ENCODE data around the gene NOA1. TPM values are rescaled to one million over a fixed set of nuclear protein-coding genes. Genes with fewer than 3 reads are reported as not detected.
"Not testable (repeated sequence)": the region's sequence is repeated elsewhere in the genome, so short reads cannot be mapped to it uniquely, and the experiment has no call there.

Gene NOA1
- total RNA-seq, 2 experiments from 2014 or later = 20.2 to 28.1 TPM

- no peak for DNase-seq (ENCODE audit: low spot score)
- BruUV-seq (replicated peaks) = no TSS peak
- TF ChIP-seq CTCF (conservative IDR thresholded peaks at IDR 0.05; ENCODE audit: low read length) (no peak), EZH2phosphoT487 (IDR thresholded peaks at IDR 0.05; ENCODE audit: borderline replicate concordance, low read depth, low read length) (no peak)
- no peak overlapping the region for H3K4me2 ChIP-seq (ENCODE audit: low read length)
- H3K27ac ChIP-seq (ENCODE audit: low read depth, low read length, poor library complexity, severe bottlenecking) = no peak overlapping the region
- intact Hi-C loops (cut with micrococcal nuclease; ENCODE audit: unreplicated experiment) = no loop called here
- H3K4me3 ChIP-seq (ENCODE audit: low read depth, low read length, poor library complexity, severe bottlenecking) = no peak overlapping the region
- ChIA-PET POLR2A (interaction anchor here (1.0 to 3.8 kb wide), 2 partner anchors 9 to 10 kb away, joined by 3 to 14 read pairs; no protein-coding TSS in a partner anchor), CTCF (ENCODE audit: unreplicated experiment) (no interaction called here)
- peaks cover 29% of the 10 kb centered on the region; the same call in 1 of the 2 replicates for H3K79me2 ChIP-seq (ENCODE audit: insufficient read depth, low read depth, low read length)
- no peak overlapping the region for H2AFZ ChIP-seq (ENCODE audit: low read length)
- H3K4me1 ChIP-seq (ENCODE audit: insufficient read depth, low read length, poor library complexity, severe bottlenecking) = peaks cover 6% of the 10 kb centered on the region
- H4K20me1 ChIP-seq (ENCODE audit: insufficient read depth, low read length) = peaks cover 13% of the 10 kb centered on the region
- no peaks in the 10 kb centered on the region for H3K9me3 ChIP-seq (ENCODE audit: low read length)
- H3K9me2 ChIP-seq (ENCODE audit: insufficient read depth, low read length) = no peaks in the 10 kb centered on the region
- peaks cover 81% of the 10 kb centered on the region for H3K36me3 ChIP-seq (ENCODE audit: insufficient read depth, low read length)
These were observed 45.5 kb downstream of the NOA1 start for GRCh38 chr4:56931924-56932323.

DNA sequence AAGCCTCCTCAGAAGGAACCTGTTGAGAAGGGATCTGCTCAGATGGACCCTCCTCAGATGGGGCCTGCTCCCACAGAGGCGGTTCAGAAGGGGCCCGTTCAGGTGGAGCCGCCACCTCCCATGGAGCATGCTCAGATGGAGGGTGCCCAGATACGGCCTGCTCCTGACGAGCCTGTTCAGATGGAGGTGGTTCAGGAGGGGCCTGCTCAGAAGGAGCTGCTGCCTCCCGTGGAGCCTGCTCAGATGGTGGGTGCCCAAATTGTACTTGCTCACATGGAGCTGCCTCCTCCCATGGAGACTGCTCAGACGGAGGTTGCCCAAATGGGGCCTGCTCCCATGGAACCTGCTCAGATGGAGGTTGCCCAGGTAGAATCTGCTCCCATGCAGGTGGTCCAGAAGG, 46.8 kb downstream of the NOA1 start:
- TF ChIP-seq CTCF (conservative IDR thresholded peaks at IDR 0.05; ENCODE audit: low read length) = no peak
- no peak for TF ChIP-seq EZH2phosphoT487 (IDR thresholded peaks at IDR 0.05; ENCODE audit: borderline replicate concordance, low read depth, low read length)
- intact Hi-C loops (cut with micrococcal nuclease; ENCODE audit: unreplicated experiment) = no loop called here
- Histone ChIP-seq H3K79me2 (ENCODE audit: insufficient read depth, low read depth, low read length) (peaks cover 31% of the 10 kb centered on the region; the same call in 1 of the 2 replicates), H2AFZ (ENCODE audit: low read length) (no peak overlapping the region), H3K27ac (ENCODE audit: low read depth, low read length, poor library complexity, severe bottlenecking) (no peak overlapping the region), H3K4me1 (ENCODE audit: insufficient read depth, low read length, poor library complexity, severe bottlenecking) (peaks cover 6% of the 10 kb centered on the region), H3K4me2 (ENCODE audit: low read length) (no peak overlapping the region), H3K9me2 (ENCODE audit: insufficient read depth, low read length) (no peaks in the 10 kb centered on the region), H3K36me3 (ENCODE audit: insufficient read depth, low read length) (peaks cover 84% of the 10 kb centered on the region), H4K20me1 (ENCODE audit: insufficient read depth, low read length) (peaks cover 13% of the 10 kb centered on the region), H3K4me3 (ENCODE audit: low read depth, low read length, poor library complexity, severe bottlenecking) (no peak overlapping the region), H3K9me3 (ENCODE audit: low read length) (no peaks in the 10 kb centered on the region)
- BruUV-seq (replicated peaks) = no TSS peak
- ChIA-PET POLR2A (no interaction called here), CTCF (ENCODE audit: unreplicated experiment) (no interaction called here)
- no peak for DNase-seq (ENCODE audit: low spot score)

DNA sequence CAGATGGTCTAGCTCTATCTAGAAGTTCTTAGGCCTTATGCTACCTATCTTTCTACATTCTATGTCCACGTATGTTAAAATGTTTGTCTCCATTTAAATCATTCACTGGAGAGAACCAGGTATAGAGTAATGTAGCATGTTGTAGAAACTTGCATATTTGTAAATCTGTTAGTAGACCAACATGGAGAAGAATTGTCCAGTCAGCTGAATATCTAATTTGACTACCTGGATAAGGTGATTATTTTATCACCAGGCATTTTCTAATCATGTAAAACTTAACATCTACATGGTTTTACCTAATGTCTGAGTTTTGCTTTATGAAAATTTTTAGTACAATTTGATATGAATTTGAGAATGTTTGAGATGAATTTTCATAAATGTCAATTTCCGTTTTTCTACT, 50.2 kb downstream of the NOA1 start:
- H3K9me2 ChIP-seq (ENCODE audit: insufficient read depth, low read length) = no peaks in the 10 kb centered on the region
- peaks cover 96% of the 10 kb centered on the region for H3K36me3 ChIP-seq (ENCODE audit: insufficient read depth, low read length)
- H4K20me1 ChIP-seq (ENCODE audit: insufficient read depth, low read length) = 0 out of 2 replicates have a peak, but pooled peaks cover 3% of the 10 kb centered on the region
- intact Hi-C loops (cut with micrococcal nuclease; ENCODE audit: unreplicated experiment) = no loop called here
- DNase-seq (ENCODE audit: low spot score) = no peak
- H3K79me2 ChIP-seq (ENCODE audit: insufficient read depth, low read depth, low read length) = peaks cover 43% of the 10 kb centered on the region; the same call in 1 of the 2 replicates
- no peak overlapping the region for H3K4me2 ChIP-seq (ENCODE audit: low read length)
- H3K4me1 ChIP-seq (ENCODE audit: insufficient read depth, low read length, poor library complexity, severe bottlenecking) = peaks cover 6% of the 10 kb centered on the region
- no peak overlapping the region for H3K27ac ChIP-seq (ENCODE audit: low read depth, low read length, poor library complexity, severe bottlenecking)
- H2AFZ ChIP-seq (ENCODE audit: low read length) = no peak overlapping the region
- TF ChIP-seq CTCF (conservative IDR thresholded peaks at IDR 0.05; ENCODE audit: low read length) (no peak), EZH2phosphoT487 (IDR thresholded peaks at IDR 0.05; ENCODE audit: borderline replicate concordance, low read depth, low read length) (no peak)
- no peaks in the 10 kb centered on the region for H3K9me3 ChIP-seq (ENCODE audit: low read length)
- ChIA-PET POLR2A (interaction anchor here (0.8 to 1.4 kb wide), 3 partner anchors 9 to 51 kb away, joined by 3 to 5 read pairs (median 5); partner anchors contain the start of gene POLR2B), CTCF (ENCODE audit: unreplicated experiment) (no interaction called here)
- no peak overlapping the region for H3K4me3 ChIP-seq (ENCODE audit: low read depth, low read length, poor library complexity, severe bottlenecking)
- BruUV-seq (replicated peaks) = no TSS peak

DNA sequence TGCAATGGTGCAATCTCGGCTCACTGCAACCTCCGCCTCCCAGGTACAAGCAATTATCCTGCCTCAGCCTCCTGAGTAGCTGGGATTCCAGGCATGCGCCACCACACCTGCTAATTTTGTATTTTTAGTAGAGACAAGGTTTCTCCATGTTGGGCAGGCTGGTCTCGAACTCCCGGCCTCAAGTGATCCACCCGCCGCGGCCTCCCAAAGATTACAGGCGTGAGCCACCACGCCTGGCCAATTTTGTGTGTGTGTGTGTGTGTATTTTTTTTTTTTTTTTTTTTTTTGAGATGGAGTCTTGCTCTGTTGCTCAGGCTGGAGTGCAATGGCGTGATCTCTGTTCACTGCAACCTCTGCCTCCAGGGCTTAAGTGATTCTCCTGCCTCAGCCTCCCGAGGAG, 62.4 kb downstream of the NOA1 start:
- H3K27ac ChIP-seq (ENCODE audit: low read depth, low read length, poor library complexity, severe bottlenecking); intact Hi-C loops (cut with micrococcal nuclease; ENCODE audit: unreplicated experiment); H3K9me2 ChIP-seq (ENCODE audit: insufficient read depth, low read length); DNase-seq (ENCODE audit: low spot score); H2AFZ ChIP-seq (ENCODE audit: low read length); H3K9me3 ChIP-seq (ENCODE audit: low read length); H3K4me2 ChIP-seq (ENCODE audit: low read length); H4K20me1 ChIP-seq (ENCODE audit: insufficient read depth, low read length); BruUV-seq (replicated peaks); CTCF ChIA-PET (ENCODE audit: unreplicated experiment); H3K4me3 ChIP-seq (ENCODE audit: low read depth, low read length, poor library complexity, severe bottlenecking): not testable (repeated sequence)
- peaks cover 46% of the 10 kb centered on the region for H3K4me1 ChIP-seq (ENCODE audit: insufficient read depth, low read length, poor library complexity, severe bottlenecking)
- POLR2A ChIA-PET = interaction anchor here (0.5 kb wide), 1 partner anchor 571 kb away, joined by 5 read pairs; no protein-coding TSS in a partner anchor
- peaks cover 89% of the 10 kb centered on the region for H3K36me3 ChIP-seq (ENCODE audit: insufficient read depth, low read length)
- H3K79me2 ChIP-seq (ENCODE audit: insufficient read depth, low read depth, low read length) = peaks cover 100% of the 10 kb centered on the region

Data from OCI-LY7 (cell line).